ENCODE results near the gene GLB1L2. TPM values are rescaled to one million over a fixed set of nuclear protein-coding genes. Genes with fewer than 3 reads are reported as not detected.

The GLB1L2 gene
- total RNA-seq, 4 donors from 2014 or later = 13.4 to 31.6 (median 25.8) TPM

GRCh38 chr11:134398079-134398444 is 66.3 kb downstream of the GLB1L2 start:
- H3K36me3 ChIP-seq = no peaks in the 10 kb centered on the region
- intact Hi-C loops (cut with DNase I) = no loop called here
- H3K27ac ChIP-seq = no peak overlapping the region
- no peak for TF ChIP-seq CTCF (IDR thresholded peaks at IDR 0.05)
- no peak for TF ChIP-seq POLR2A (IDR thresholded peaks at IDR 0.05)
- 90 to 95% methylated on average over 8 to 11 of the region's 11 CpGs for WGBS, 2 donors
- no peaks in the 10 kb centered on the region for H3K27me3 ChIP-seq
- no peaks in the 10 kb centered on the region for H3K4me1 ChIP-seq
- no peak overlapping the region for H3K4me3 ChIP-seq (replicated peaks in 1 of 3)
- no peak for DNase-seq
- H3K9me3 ChIP-seq = no peaks in the 10 kb centered on the region

GRCh38 chr11:134398644-134399292 is 67.0 kb downstream of the GLB1L2 start:
- H3K27me3 ChIP-seq = no peaks in the 10 kb centered on the region
- no peaks in the 10 kb centered on the region for H3K36me3 ChIP-seq
- H3K27ac ChIP-seq = no peak overlapping the region
- no peak overlapping the region for H3K4me3 ChIP-seq (replicated peaks in 1 of 3)
- WGBS, 2 donors = 80 to 81% methylated on average over 10 to 13 of the region's 13 CpGs
- H3K4me1 ChIP-seq = no peaks in the 10 kb centered on the region
- intact Hi-C loops (cut with DNase I) = no loop called here
- no peaks in the 10 kb centered on the region for H3K9me3 ChIP-seq
- DNase-seq = no peak
- TF ChIP-seq CTCF (IDR thresholded peaks at IDR 0.05) (no peak), POLR2A (IDR thresholded peaks at IDR 0.05) (no peak)

DNA sequence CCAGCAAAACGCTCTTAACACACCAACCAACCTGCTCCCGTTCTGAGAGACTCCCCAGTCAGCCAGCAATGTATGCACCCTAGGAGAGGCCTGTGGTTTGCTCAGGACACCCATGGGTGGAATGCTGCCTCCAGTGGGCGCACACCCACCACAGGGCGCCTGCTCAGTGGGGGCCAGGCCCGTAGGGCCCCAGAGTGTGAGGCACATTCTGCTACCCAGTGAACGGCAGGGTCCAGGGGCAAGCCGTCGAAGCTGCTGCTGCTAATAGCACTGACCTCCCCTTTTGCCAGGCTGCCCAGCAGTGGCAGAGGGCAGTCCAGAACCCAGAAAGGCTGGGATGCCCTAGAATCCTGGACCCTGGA is 67.5 kb downstream of the GLB1L2 start:
- no peaks in the 10 kb centered on the region for H3K4me1 ChIP-seq
- no peak overlapping the region for H3K4me3 ChIP-seq (replicated peaks in 1 of 3)
- DNase-seq = no peak
- H3K27ac ChIP-seq = no peak overlapping the region
- intact Hi-C loops (cut with DNase I) = no loop called here
- no peaks in the 10 kb centered on the region for H3K27me3 ChIP-seq
- no peaks in the 10 kb centered on the region for H3K9me3 ChIP-seq
- no peak for TF ChIP-seq CTCF (IDR thresholded peaks at IDR 0.05)
- TF ChIP-seq POLR2A (IDR thresholded peaks at IDR 0.05) = no peak
- no peaks in the 10 kb centered on the region for H3K36me3 ChIP-seq
- WGBS, 2 donors = 75 to 88% methylated on average over 2 to 8 of the region's 8 CpGs

- 83 to 85% methylated on average over 7 of the region's 7 CpGs for WGBS, 2 donors
- Histone ChIP-seq H3K4me3 (replicated peaks in 1 of 3) (no peak overlapping the region), H3K4me1 (no peaks in the 10 kb centered on the region), H3K36me3 (no peaks in the 10 kb centered on the region), H3K9me3 (no peaks in the 10 kb centered on the region), H3K27ac (no peak overlapping the region), H3K27me3 (no peaks in the 10 kb centered on the region)
- TF ChIP-seq CTCF (IDR thresholded peaks at IDR 0.05) (no peak), POLR2A (IDR thresholded peaks at IDR 0.05) (no peak)
- intact Hi-C loops (cut with DNase I) = no loop called here
- no peak for DNase-seq
These were observed 68.2 kb downstream of the GLB1L2 start for GRCh38 chr11:134399996-134400395.

DNA sequence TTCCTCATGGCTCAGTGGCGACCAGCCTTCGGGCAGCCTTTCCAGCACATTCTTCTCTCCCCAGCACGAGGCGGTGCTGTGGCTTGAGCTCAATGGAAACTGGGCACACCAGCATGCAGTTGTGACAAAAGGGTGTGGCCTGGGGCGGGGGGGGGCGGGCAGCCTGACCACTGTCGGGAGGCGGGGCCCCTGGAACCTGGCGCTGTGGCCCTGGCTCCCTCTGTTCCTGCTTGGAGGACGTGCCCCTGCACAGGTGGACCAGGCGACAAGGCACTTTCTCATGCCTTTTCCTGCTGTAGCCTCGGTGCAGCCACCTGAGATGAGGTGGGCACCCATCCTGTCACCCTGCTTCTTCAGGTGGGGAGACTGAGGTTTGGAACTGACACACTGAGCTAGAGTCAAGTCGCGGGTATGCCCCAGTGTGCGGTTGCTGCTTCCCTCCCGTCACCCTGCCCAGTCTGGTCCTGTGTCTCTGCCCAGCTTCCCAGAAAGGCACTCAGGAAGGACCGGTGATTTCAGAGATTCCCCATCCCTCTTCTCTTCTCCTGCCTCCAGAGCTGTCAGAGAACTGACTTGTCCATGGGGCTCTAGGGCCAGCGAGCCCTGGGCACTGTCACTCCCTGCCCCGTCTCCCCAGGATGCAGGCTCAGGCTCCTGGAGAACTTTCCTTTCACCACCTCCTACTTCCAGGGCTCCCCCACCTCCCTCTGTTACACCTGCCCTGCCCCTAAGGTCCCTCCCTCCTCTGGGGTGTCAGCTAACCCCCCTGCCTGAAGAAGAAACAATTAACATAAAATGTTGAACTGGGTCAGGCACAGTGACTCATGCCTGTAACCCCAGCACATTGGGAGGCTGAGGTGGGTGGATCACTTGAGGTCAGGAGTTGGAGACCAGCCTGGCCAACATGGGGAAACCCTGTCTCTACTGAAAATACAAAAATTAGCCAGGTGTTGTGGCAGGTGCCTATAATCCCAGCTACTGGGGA is 70.3 kb downstream of the GLB1L2 start:
- TF ChIP-seq POLR2A (IDR thresholded peaks at IDR 0.05) (no peak), CTCF (IDR thresholded peaks at IDR 0.05) (no peak)
- no peaks in the 10 kb centered on the region for H3K36me3 ChIP-seq
- no peak overlapping the region for H3K4me3 ChIP-seq (replicated peaks in 1 of 3)
- no peaks in the 10 kb centered on the region for H3K27me3 ChIP-seq
- DNase-seq = no peak
- no peaks in the 10 kb centered on the region for H3K4me1 ChIP-seq
- intact Hi-C loops (cut with DNase I) = no loop called here
- H3K27ac ChIP-seq = no peak overlapping the region
- 82 to 90% methylated on average over 10 to 12 of the region's 19 CpGs for WGBS, 2 donors
- no peaks in the 10 kb centered on the region for H3K9me3 ChIP-seq

All from thyroid gland (tissue), 4 donors.